HG03135 (cell line): ENCODE results near the gene STK32A.
"Not testable (repeated sequence)": the region's sequence is repeated elsewhere in the genome, so short reads cannot be mapped to it uniquely, and the experiment has no call there.

Experiments
- ATAC-seq: cut with Tn5 transposase; IDR thresholded peaks from one replicate; pipeline ENCODE4 v1.9.1; 2021; ENCODE audit warnings: mild to moderate bottlenecking, moderate library complexity; ENCODE audit not compliant: unreplicated experiment

The STK32A gene

GRCh38 chr5:147341345-147341744, 106.5 kb downstream of the STK32A start:
- ATAC-seq: no peak

- no peak for ATAC-seq
Observed at GRCh38 chr5:147344861-147345260, 110.0 kb downstream of the STK32A start.

GRCh38 chr5:147346006-147346561, 111.3 kb downstream of the STK32A start:
- ATAC-seq: no peak

GRCh38 chr5:147348046-147348445, 113.2 kb downstream of the STK32A start:
- ATAC-seq: no peak

- no peak for ATAC-seq
Observed at GRCh38 chr5:147348451-147348850, 113.6 kb downstream of the STK32A start.

GRCh38 chr5:147349241-147349640, 114.4 kb downstream of the STK32A start:
- no peak for ATAC-seq

- ATAC-seq: no peak
Observed at GRCh38 chr5:147359101-147359500, 124.3 kb downstream of the STK32A start.

GRCh38 chr5:147359581-147359980, 124.8 kb downstream of the STK32A start:
- ATAC-seq: no peak

- no peak for ATAC-seq
Observed at GRCh38 chr5:147360816-147361215, 126.0 kb downstream of the STK32A start.

GRCh38 chr5:147361441-147362175, 126.8 kb downstream of the STK32A start:
- no peak for ATAC-seq

- ATAC-seq: not testable (repeated sequence)
Observed at GRCh38 chr5:147367381-147367780, 132.6 kb downstream of the STK32A start.

- ATAC-seq: no peak
Observed at GRCh38 chr5:147369742-147370374, 135.0 kb downstream of the STK32A start.

GRCh38 chr5:147371290-147371689, 136.5 kb downstream of the STK32A start:
- no peak for ATAC-seq

GRCh38 chr5:147372191-147372590, 137.4 kb downstream of the STK32A start:
- no peak for ATAC-seq

GRCh38 chr5:147373328-147373727, 138.5 kb downstream of the STK32A start:
- ATAC-seq: no peak

GRCh38 chr5:147375151-147375550, 140.3 kb downstream of the STK32A start:
- no peak for ATAC-seq

GRCh38 chr5:147377682-147378081, 142.9 kb downstream of the STK32A start:
- no peak for ATAC-seq

- ATAC-seq: no peak
Observed at GRCh38 chr5:147381555-147381954, 146.7 kb downstream of the STK32A start.

GRCh38 chr5:147382776-147383175, 147.9 kb downstream of the STK32A start:
- no peak for ATAC-seq

GRCh38 chr5:147384346-147385193, 149.7 kb downstream of the STK32A start:
- no peak for ATAC-seq

GRCh38 chr5:147387109-147387508, 152.3 kb downstream of the STK32A start:
- ATAC-seq: no peak
